H1 (cell line): ENCODE measurements around the gene SOHLH1. TPM values are rescaled to one million over a fixed set of nuclear protein-coding genes. Genes with fewer than 3 reads are reported as not detected.

Experiments
- CHD2 ChIP-seq: IDR thresholded peaks from 2 replicates; pipeline ENCODE4 v1.6.1; 2012; ENCODE audit warnings: low read length, improper control_type of control experiment
- polyA plus RNA-seq, 7 experiments: library from polyadenylated mRNA; depleted of rRNA in 3 of 7; stranded (reverse) in 5 of 7; unstranded in 2 of 7; fragments of >200 nt in 5 of 7; fragments of 200-250 nt in 2 of 7; gene quantifications; 1 replicate in 5 of 7; 2 replicates in 1 of 7; 4 replicates in 1 of 7; pipeline versions ENCODE4 v1.2.1 to v1.2.3, GENCODE V29; 2011 to 2013; ENCODE audit warnings: missing spikeins in 2 of 7, mixed read lengths in 2 of 7
- total RNA-seq: library from RNA; stranded (reverse); fragmentation: NEBNext Ultra II Directional; extraction: Animal tissue kit (Norgen Biotek cat#: 25700); gene quantifications from 2 replicates; pipeline ENCODE4 v1.2.1, GENCODE V29; 2021
- TF ChIP-seq, protein P1 (sequence below): IDR thresholded peaks from 2 replicates; pipeline ENCODE4 v1.6.1; 2012; ENCODE audit warnings: low read length, inconsistent platforms

Gene SOHLH1
- total and polyA plus RNA-seq, 2 of the 8 experiments (the other 6 are each of a cell fraction or from before 2014, with no cell fraction given), result 0.11 TPM; not detected in 1

DNA sequence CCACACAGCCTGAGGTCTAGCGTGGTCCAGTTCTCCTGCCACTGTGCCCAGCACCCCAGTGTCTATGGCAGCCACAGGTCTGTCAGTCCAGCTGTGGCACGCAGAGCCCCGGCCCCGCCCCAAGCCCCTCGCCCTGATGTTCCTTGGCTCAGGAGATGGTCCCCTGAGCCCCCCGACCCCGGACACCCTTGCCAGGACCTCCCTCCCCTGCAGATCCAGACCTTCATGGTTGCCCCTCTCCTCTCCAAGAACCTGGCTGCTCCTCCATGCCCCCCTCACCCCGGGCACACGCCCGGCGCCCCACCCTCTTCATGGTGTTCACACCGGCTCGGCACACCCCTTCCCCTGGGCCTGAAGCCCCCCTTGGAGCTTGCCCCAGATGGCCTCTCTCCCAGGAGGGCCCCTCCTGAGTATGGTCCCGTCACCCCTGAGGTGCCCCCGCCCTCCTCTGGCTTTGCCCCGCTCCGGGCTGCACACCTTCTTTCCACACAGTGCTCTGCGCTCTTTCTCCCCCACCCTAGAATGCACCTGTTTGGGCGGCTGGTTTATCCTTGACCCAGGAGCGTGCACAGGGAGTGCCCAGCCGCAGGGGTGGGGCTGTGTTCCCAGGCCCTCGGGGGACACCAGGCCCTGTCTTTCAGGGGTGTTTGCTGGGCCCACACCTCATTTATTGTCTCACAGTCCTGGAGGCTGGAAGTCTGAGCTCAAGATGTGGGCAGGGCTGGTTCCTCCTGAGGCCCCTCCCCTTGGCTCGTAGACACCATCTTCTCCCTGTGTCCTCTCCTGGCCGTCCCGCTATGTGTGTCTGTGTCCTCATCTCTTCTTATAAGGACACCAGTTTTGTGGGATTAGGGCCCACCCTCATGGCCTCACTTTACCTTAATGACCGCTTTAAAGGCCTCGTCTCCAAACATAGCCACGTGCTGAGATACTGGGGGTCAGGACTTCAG lies 40.3 kb upstream of the SOHLH1 start (continued):
- TF ChIP-seq, protein P1, sequence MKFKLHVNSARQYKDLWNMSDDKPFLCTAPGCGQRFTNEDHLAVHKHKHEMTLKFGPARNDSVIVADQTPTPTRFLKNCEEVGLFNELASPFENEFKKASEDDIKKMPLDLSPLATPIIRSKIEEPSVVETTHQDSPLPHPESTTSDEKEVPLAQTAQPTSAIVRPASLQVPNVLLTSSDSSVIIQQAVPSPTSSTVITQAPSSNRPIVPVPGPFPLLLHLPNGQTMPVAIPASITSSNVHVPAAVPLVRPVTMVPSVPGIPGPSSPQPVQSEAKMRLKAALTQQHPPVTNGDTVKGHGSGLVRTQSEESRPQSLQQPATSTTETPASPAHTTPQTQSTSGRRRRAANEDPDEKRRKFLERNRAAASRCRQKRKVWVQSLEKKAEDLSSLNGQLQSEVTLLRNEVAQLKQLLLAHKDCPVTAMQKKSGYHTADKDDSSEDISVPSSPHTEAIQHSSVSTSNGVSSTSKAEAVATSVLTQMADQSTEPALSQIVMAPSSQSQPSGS, result no peak
- TF ChIP-seq CHD2, result no peak
